Peyer's patch (tissue), 4 donors: Measurements from ENCODE around the gene LIG3.

ENCODE experiments used
- CTCF ChIP-seq, 6 experiments: fragments of 450-650 bp in 4 of 6; fragments of 200-600 bp in 2 of 6; sonication (generic) in 1 of 6; IDR thresholded peaks; one replicate each; pipeline ENCODE4 v1.5.1; 2017 to 2019; ENCODE audit warnings: antibody characterized with exemption in 6 of 6, mild to moderate bottlenecking in 3 of 6, moderate library complexity in 1 of 6
- POLR2A ChIP-seq, 2 donors: fragments of 450-650 bp; IDR thresholded peaks; one replicate each; pipeline ENCODE4 v1.5.1; 2017; ENCODE audit warnings: antibody characterized with exemption in 2 of 2, mild to moderate bottlenecking in 2 of 2, moderate library complexity in 2 of 2

- TF ChIP-seq POLR2A (IDR thresholded peaks at IDR 0.05) (no peak), CTCF (IDR thresholded peaks at IDR 0.05) (no peak)
Measured at GRCh38 chr17:34999456-34999855, 19.1 kb downstream of the LIG3 start.
